Sigmoid colon (tissue), 7 donors: ENCODE data around the gene SPRR2G. TPM values are rescaled to one million over a fixed set of nuclear protein-coding genes. Genes with fewer than 3 reads are reported as not detected.

Experiments used
- DNase-seq: peaks from one replicate; pipeline ENCODE4 v3.0.0-alpha.2; 2019
- H3K27ac ChIP-seq, 4 donors: fragments of 200-600 bp; sonication (generic); one replicate each; pipeline ENCODE4 v1.5.1; 2016 to 2019; ENCODE audit warnings: mild to moderate bottlenecking in 1 of 4
- H3K27me3 ChIP-seq, 3 donors: fragments of 200-600 bp; sonication (generic); one replicate each; pipeline ENCODE4 v1.5.1; 2019; ENCODE audit warnings: mild to moderate bottlenecking in 1 of 3
- H3K36me3 ChIP-seq, 4 donors: fragments of 200-600 bp; sonication (generic); one replicate each; pipeline ENCODE4 v1.5.1; 2016 to 2019
- H3K4me1 ChIP-seq, 4 donors: fragments of 200-600 bp; sonication (generic); one replicate each; pipeline ENCODE4 v1.5.1; 2017 to 2019
- H3K4me3 ChIP-seq, 4 donors: fragments of 200-600 bp; sonication (generic); one replicate each; pipeline ENCODE4 v1.5.1; 2017 to 2019; ENCODE audit warnings: mild to moderate bottlenecking in 2 of 4, moderate library complexity in 1 of 4
- H3K9me3 ChIP-seq, 4 donors: fragments of 200-600 bp in 3 of 4; sonication (generic) in 3 of 4; one replicate each; pipeline versions ENCODE4 v1.5.1 to v1.6.1; 2013 to 2019
- CTCF ChIP-seq, 4 experiments: fragments of 450-650 bp in 3 of 4; fragments of 200-600 bp in 1 of 4; IDR thresholded peaks; one replicate each; pipeline ENCODE4 v1.5.1; 2016 to 2019; ENCODE audit warnings: antibody characterized with exemption in 4 of 4, mild to moderate bottlenecking in 3 of 4, moderate library complexity in 2 of 4
- EP300 ChIP-seq, 4 donors: sonication (generic); formaldehyde crosslinking; IDR thresholded peaks; one replicate each; pipeline ENCODE4 v1.6.1; 2017; ENCODE audit warnings: antibody characterized with exemption in 4 of 4
- POLR2A ChIP-seq, 2 donors: fragments of 450-650 bp; IDR thresholded peaks; one replicate each; pipeline ENCODE4 v1.6.1; 2016; ENCODE audit warnings: antibody characterized with exemption in 2 of 2, mild to moderate bottlenecking in 2 of 2, moderate library complexity in 2 of 2
- POLR2AphosphoS5 ChIP-seq, 4 donors: sonication (generic); formaldehyde crosslinking; IDR thresholded peaks; one replicate each; pipeline ENCODE4 v1.6.1; 2017; ENCODE audit warnings: antibody characterized with exemption in 4 of 4
- WGBS, 2 donors: extraction: QIAGEN DNeasy Blood & Tissue Kit; methylation state at CpG; one replicate each; pipeline ENCODE4 v1.1.7; 2013; 5-methylcytosine and 5-hydroxymethylcytosine counted together
- intact Hi-C: fragments of 100-400 bp; cut with DNase I; formaldehyde crosslinking; loops from one replicate; pipeline ENCODE4 v1.15.1; 2023
- polyA plus RNA-seq, 3 donors: library from polyadenylated mRNA; stranded (reverse); fragments of 200-250 nt; gene quantifications; one replicate each; pipeline ENCODE4 v1.2.3, GENCODE V29; 2013
- total RNA-seq, 4 donors: library from RNA; depleted of rRNA; stranded (reverse); fragments of >200 nt; gene quantifications; one replicate each; pipeline ENCODE4 v1.1.0, GENCODE V29; 2016
- donor health status: healthy with polysubstance abuse.
- donor health status: Bipolar disorder and iron deficiency.
- donor health status: healthy.

The SPRR2G gene
- total RNA-seq = not detected
- polyA plus RNA-seq = not detected

GRCh38 chr1:153150846-153151245, at the start of gene SPRR2G:
SPRR2G (minus strand) TSS chr1:153150890; CDS start chr1:153150110, 780 bp downstream.
- Histone ChIP-seq H3K27ac (no peak within 1 kb of the TSS), H3K36me3 (no peaks in the 10 kb centered on the region), H3K4me3 (no peak within 1 kb of the TSS), H3K9me3 (no peaks in the 10 kb centered on the region), H3K4me1 (no peaks in the 10 kb centered on the region), H3K27me3 (no peaks in the 10 kb centered on the region)
- no peak for DNase-seq
- WGBS, 2 donors = 56 to 70% methylated on average over 1 of the region's 1 CpG
- TF ChIP-seq POLR2A (IDR thresholded peaks at IDR 0.05) = no peak
- TF ChIP-seq POLR2AphosphoS5 (IDR thresholded peaks at IDR 0.05) = no peak
- intact Hi-C loops = no loop called here

GRCh38 chr1:153195216-153195615, 44.5 kb upstream of the SPRR2G start:
- no peak overlapping the region for H3K4me3 ChIP-seq
- TF ChIP-seq POLR2AphosphoS5 (IDR thresholded peaks at IDR 0.05) = no peak
- TF ChIP-seq POLR2A (IDR thresholded peaks at IDR 0.05) = no peak
- no peak for TF ChIP-seq EP300 (IDR thresholded peaks at IDR 0.05)
- no peak for TF ChIP-seq CTCF (IDR thresholded peaks at IDR 0.05)
- H3K9me3 ChIP-seq = peaks cover 0 to 3% (median 0%) of the 10 kb centered on the region in 4 donors
- WGBS, 2 donors = 68 to 78% methylated on average over 4 of the region's 4 CpGs
- intact Hi-C loops = no loop called here
- H3K27ac ChIP-seq = no peak overlapping the region
- no peaks in the 10 kb centered on the region for H3K4me1 ChIP-seq
- DNase-seq = no peak
- peaks cover 0 to 5% (median 0%) of the 10 kb centered on the region in 3 donors for H3K27me3 ChIP-seq
- H3K36me3 ChIP-seq = no peaks in the 10 kb centered on the region

GRCh38 chr1:153194331-153195050, 43.8 kb upstream of the SPRR2G start:
- no peak for DNase-seq

GRCh38 chr1:153192697-153193096, 42.0 kb upstream of the SPRR2G start:
- 20 to 33% methylated on average over 3 of the region's 3 CpGs for WGBS, 2 donors
- intact Hi-C loops = no loop called here

More at GRCh38 chr1:153194331-153195050, 43.8 kb upstream of the SPRR2G start:
- no peaks in the 10 kb centered on the region for H3K36me3 ChIP-seq
- intact Hi-C loops = no loop called here
- H3K27ac ChIP-seq = no peak overlapping the region
- peaks cover 0 to 5% (median 0%) of the 10 kb centered on the region in 3 donors for H3K27me3 ChIP-seq
- no peaks in the 10 kb centered on the region for H3K4me1 ChIP-seq
- no peak overlapping the region for H3K4me3 ChIP-seq
- H3K9me3 ChIP-seq = peaks cover 0 to 3% (median 0%) of the 10 kb centered on the region in 4 donors
- WGBS, 2 donors = 60 to 69% methylated on average over 3 of the region's 3 CpGs
- no peak for TF ChIP-seq POLR2A (IDR thresholded peaks at IDR 0.05)
- TF ChIP-seq CTCF (IDR thresholded peaks at IDR 0.05) = no peak
- TF ChIP-seq EP300 (IDR thresholded peaks at IDR 0.05) = no peak
- TF ChIP-seq POLR2AphosphoS5 (IDR thresholded peaks at IDR 0.05) = no peak

More at GRCh38 chr1:153192697-153193096, 42.0 kb upstream of the SPRR2G start:
- Histone ChIP-seq H3K36me3 (no peaks in the 10 kb centered on the region), H3K27ac (no peak overlapping the region), H3K4me3 (no peak overlapping the region), H3K9me3 (peaks cover 0 to 3% (median 0%) of the 10 kb centered on the region in 4 donors), H3K4me1 (no peaks in the 10 kb centered on the region), H3K27me3 (peaks cover 0 to 5% (median 0%) of the 10 kb centered on the region in 3 donors)
- TF ChIP-seq CTCF (IDR thresholded peaks at IDR 0.05) = no peak
- no peak for TF ChIP-seq POLR2AphosphoS5 (IDR thresholded peaks at IDR 0.05)
- TF ChIP-seq EP300 (IDR thresholded peaks at IDR 0.05) = no peak
- no peak for TF ChIP-seq POLR2A (IDR thresholded peaks at IDR 0.05)
- no peak for DNase-seq
